ENCODE measurements around the gene SLC39A9.
A peak's percentile ranks its signal among the peaks of the same experiment; 100 is the strongest.
"Not testable (repeated sequence)": the region's sequence is repeated elsewhere in the genome, so short reads cannot be mapped to it uniquely, and the experiment has no call there.

The SLC39A9 gene

DNA sequence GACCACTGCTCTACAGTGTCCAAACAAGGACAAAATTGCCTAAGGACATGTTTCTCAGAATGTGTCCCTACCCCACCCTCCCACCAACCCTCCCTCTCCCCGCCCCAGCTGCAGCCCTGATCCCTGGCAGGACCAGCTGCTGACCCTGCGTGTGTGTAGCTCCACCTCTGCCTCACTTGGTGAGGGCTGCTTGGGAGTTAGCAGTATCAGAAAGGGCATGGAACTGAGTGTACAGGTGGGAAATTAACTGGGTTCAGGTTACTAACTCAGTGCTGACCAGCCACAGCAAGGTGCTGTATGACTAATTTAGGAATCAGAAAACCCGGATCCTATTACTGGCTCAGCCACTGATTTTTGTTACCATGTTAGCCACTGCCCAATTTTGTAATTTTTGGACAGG, 74.8 kb downstream of the SLC39A9 start:
- FAIRE-seq = no peak
- TF ChIP-seq, protein P1, sequence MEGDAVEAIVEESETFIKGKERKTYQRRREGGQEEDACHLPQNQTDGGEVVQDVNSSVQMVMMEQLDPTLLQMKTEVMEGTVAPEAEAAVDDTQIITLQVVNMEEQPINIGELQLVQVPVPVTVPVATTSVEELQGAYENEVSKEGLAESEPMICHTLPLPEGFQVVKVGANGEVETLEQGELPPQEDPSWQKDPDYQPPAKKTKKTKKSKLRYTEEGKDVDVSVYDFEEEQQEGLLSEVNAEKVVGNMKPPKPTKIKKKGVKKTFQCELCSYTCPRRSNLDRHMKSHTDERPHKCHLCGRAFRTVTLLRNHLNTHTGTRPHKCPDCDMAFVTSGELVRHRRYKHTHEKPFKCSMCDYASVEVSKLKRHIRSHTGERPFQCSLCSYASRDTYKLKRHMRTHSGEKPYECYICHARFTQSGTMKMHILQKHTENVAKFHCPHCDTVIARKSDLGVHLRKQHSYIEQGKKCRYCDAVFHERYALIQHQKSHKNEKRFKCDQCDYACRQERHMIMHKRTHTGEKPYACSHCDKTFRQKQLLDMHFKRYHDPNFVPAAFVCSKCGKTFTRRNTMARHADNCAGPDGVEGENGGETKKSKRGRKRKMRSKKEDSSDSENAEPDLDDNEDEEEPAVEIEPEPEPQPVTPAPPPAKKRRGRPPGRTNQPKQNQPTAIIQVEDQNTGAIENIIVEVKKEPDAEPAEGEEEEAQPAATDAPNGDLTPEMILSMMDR (IDR thresholded peaks at IDR 0.05; ENCODE audit: insufficient read depth, missing control alignments) = no peak
- no peak for DNase-seq (ENCODE audit: insufficient read length, low spot score)

DNA sequence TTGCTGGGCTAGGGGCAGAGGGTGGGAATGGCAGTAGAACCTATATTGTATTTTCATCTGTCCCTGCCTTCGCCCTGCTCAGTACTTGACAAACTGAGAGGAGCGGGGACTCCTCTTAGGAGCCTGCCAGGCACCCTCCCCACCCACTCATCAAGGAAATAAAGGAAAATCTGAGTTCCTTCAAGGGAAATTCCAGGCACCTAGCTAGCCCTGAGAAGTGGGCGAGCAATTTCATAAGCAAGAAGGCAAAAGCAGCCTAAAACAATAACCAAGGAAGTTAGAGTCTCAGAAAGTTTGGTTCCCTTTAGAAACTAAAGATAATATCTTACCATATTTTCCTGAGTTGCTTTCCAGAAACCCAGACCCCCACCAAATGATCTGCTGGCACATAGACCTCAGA, 75.5 kb downstream of the SLC39A9 start:
- no peak for DNase-seq (ENCODE audit: insufficient read length, low spot score)
- TF ChIP-seq, protein P1 (IDR thresholded peaks at IDR 0.05; ENCODE audit: insufficient read depth, missing control alignments) = no peak
- FAIRE-seq = no peak

DNA sequence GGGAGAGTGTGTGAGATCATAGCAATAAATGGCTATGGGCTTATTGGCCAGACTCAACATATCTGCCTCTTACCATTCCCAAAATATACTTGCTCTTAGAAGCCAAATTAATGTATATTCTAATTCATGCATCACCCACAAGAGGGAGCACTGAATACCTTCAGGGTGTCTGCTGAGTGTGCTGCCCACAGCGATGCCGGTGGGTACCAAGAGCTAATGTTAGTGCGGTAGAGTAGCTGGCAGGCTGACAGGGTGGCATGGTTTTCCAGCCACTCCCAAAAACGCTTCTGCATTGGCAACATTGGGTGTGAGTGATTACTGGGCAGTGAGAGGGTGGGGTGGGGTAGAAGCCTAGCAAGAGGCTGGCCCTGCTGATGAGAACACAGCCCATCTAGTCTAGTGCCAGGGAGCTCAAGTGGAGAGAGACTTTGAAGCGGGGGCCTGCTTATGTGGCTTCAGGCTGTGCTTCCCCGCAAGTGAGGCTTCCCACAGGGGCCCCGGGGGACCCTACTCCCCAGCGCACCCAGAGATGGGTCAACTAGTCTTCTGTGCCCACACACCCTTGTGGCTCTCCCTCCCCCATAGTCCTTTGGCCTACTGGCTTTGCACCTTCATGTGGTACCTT, 76.8 kb downstream of the SLC39A9 start:
- DNase-seq (ENCODE audit: insufficient read length, low spot score) = no peak
- no peak for FAIRE-seq

DNA sequence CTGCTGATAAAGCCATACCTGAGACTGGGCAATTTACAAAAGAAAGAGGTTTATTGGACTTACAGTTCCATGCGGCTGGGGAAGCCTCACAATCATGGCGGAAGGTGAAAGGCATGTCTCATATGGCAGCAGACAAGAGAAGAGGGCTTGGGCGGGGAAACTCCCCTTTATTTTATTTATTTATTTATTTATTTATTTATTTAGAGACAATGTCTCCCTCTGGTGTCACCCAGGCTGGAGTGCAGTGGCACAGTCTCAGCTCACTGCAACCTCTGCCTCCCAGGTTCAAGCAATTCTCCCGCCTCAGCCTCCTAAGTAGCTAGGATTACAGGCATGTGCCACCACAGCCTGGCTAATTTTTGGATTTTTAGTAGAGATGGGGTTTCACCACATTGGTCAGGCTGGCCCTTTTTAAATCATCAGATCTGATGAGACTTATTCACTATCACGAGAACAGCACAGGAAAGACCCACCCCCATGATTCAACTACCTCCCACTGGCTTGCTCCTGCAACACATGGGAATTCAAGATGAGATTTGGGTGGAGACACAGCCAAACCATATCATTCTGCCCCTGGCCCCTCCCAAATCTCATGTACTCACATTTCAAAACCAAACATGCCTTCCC, 78.4 kb downstream of the SLC39A9 start:
- TF ChIP-seq, protein P1 (IDR thresholded peaks at IDR 0.05; ENCODE audit: insufficient read depth, missing control alignments) = peak; percentile 10
- FAIRE-seq; DNase-seq (ENCODE audit: insufficient read length, low spot score): not testable (repeated sequence)

More for the DNA sequence above, 76.8 kb downstream of the SLC39A9 start:
- TF ChIP-seq, protein P1 (IDR thresholded peaks at IDR 0.05; ENCODE audit: insufficient read depth, missing control alignments) = peak; percentile 41

DNA sequence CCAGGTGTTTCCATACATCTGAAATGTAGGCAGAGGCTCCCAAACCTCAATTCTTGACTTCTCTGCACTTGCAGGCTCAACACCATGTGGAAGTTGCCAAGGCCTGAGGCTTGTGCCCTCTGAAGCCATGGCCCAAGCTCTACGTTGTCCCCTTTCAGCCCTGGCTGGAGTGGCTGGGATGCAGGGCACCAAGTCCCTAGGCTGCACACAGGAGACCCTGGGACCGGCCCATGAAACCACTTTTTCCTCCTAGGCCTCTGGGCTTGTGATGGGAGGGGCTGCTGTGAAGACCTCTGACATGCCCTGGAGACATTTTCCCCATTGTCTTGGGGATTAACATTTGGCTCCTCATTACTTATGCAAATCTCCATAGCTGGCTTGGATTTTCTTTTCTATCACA, 79.6 kb downstream of the SLC39A9 start:
- FAIRE-seq; DNase-seq (ENCODE audit: insufficient read length, low spot score): not testable (repeated sequence)

DNA sequence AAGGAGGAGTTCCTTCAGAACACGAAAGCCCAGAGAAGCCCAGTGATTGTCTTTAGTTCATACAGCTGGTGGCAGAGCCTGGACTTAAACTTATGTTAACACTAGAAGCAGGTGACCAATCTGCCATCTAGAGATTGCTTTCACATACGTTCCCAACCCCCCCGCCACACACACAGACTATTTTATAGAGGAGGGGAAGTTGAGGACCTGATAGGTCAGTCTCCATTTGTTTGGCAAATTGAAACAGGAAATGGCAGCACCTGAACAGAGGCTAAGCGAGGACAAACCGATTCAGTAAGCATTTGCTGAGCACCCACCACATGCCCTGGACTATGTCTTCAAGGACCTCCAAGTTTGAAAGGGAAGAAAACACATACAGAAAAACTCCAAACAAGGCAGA, 81.2 kb downstream of the SLC39A9 start:
- TF ChIP-seq, protein P1 (IDR thresholded peaks at IDR 0.05; ENCODE audit: insufficient read depth, missing control alignments) = no peak
- FAIRE-seq = no peak
- no peak for DNase-seq (ENCODE audit: insufficient read length, low spot score)

DNA sequence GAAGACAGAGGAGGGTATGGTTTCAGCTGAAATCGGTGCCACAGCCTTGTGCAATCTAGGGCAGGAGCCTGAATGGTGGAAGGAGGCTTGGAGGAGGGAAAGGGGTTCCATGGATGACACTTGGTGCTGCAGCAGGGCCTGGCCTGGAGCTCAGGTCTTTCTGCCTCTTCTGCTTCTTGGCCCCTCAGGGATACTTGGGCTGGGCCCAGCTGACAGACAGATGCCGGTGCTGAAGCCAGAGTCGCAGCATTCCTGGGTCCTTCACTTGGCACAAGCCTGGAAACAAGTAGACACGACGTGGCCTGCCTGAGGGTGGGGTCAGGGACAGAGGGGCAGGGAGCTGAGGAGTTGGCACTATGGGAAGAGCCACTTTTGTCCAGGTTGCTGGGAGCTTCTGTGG, 81.6 kb downstream of the SLC39A9 start:
- FAIRE-seq = no peak
- TF ChIP-seq, protein P1 (IDR thresholded peaks at IDR 0.05; ENCODE audit: insufficient read depth, missing control alignments) = no peak
- no peak for DNase-seq (ENCODE audit: insufficient read length, low spot score)

All from D721Med (cell line).